Vagina (tissue), 2 donors: ENCODE data around the gene TTLL8. TPM values are rescaled to one million over a fixed set of nuclear protein-coding genes. Genes with fewer than 3 reads are reported as not detected.
A peak's percentile ranks its signal among the peaks of the same experiment; 100 is the strongest.

ENCODE experiments used
- DNase-seq, 2 donors: peaks; one replicate each; pipeline ENCODE4 v3.0.0-alpha.2; 2017; ENCODE audit errors: extremely low spot score in 2 of 2
- H3K27ac ChIP-seq: fragments of 200-600 bp; sonication (generic); one replicate; pipeline ENCODE4 v1.5.1; 2019
- H3K27me3 ChIP-seq: fragments of 200-600 bp; sonication (generic); one replicate; pipeline ENCODE4 v1.5.1; 2019
- H3K36me3 ChIP-seq, 2 donors: fragments of 200-600 bp; sonication (generic); one replicate each; pipeline ENCODE4 v1.5.1; 2017 to 2019
- H3K4me1 ChIP-seq: fragments of 200-600 bp; sonication (generic); one replicate; pipeline ENCODE4 v1.5.1; 2019
- H3K4me3 ChIP-seq, 2 donors: fragments of 200-600 bp; sonication (generic); 1 replicate in 1 of 2; 2 replicates in 1 of 2; pipeline ENCODE4 v1.5.1; 2016 to 2019
- H3K9me3 ChIP-seq: fragments of 200-600 bp; sonication (generic); one replicate; pipeline ENCODE4 v1.5.1; 2019
- CTCF ChIP-seq, 3 experiments: fragments of 450-650 bp in 2 of 3; fragments of 200-600 bp in 1 of 3; sonication (generic) in 1 of 3; IDR thresholded peaks; one replicate each; pipeline ENCODE4 v1.5.1; 2017 to 2019; ENCODE audit warnings: antibody characterized with exemption in 3 of 3, mild to moderate bottlenecking in 2 of 3, moderate library complexity in 2 of 3
- POLR2A ChIP-seq, 2 donors: fragments of 450-650 bp; IDR thresholded peaks; one replicate each; pipeline ENCODE4 v1.6.1; 2017; ENCODE audit warnings: antibody characterized with exemption in 2 of 2, mild to moderate bottlenecking in 2 of 2, moderate library complexity in 2 of 2
- POLR2AphosphoS5 ChIP-seq, 2 donors: sonication (generic); formaldehyde crosslinking; IDR thresholded peaks; one replicate each; pipeline ENCODE4 v1.9.0; 2017; ENCODE audit warnings: antibody characterized with exemption in 2 of 2, mild to moderate bottlenecking in 2 of 2, low read depth in 1 of 2; ENCODE audit not compliant: insufficient read depth in 1 of 2
- intact Hi-C: fragments of 100-400 bp; cut with DNase I; formaldehyde crosslinking; loops from one replicate; pipeline ENCODE4 v1.15.1; 2023
- total RNA-seq: library from RNA; depleted of rRNA; stranded (reverse); fragments of >200 nt; gene quantifications from one replicate; pipeline ENCODE4 v1.2.3, GENCODE V29; 2016

Gene TTLL8
- total RNA-seq, 1 donor from 2014 or later: not detected

- Histone ChIP-seq H3K27me3 (peaks cover 11% of the 10 kb centered on the region), H3K4me3 (no peak overlapping the region), H3K36me3 (no peaks in the 10 kb centered on the region), H3K9me3 (no peaks in the 10 kb centered on the region), H3K27ac (no peak overlapping the region), H3K4me1 (peaks cover 18% of the 10 kb centered on the region)
- no peak for DNase-seq
- intact Hi-C loops: no loop called here
- TF ChIP-seq POLR2A (IDR thresholded peaks at IDR 0.05): no peak
- TF ChIP-seq POLR2AphosphoS5 (IDR thresholded peaks at IDR 0.05; ENCODE audit: insufficient read depth in 1 of 2, low read depth in 1 of 2): no peak
- TF ChIP-seq CTCF (IDR thresholded peaks at IDR 0.05): no peak
Measured at GRCh38 chr22:50014655-50015401, 43.3 kb downstream of the TTLL8 start.

- Histone ChIP-seq H3K9me3 (no peaks in the 10 kb centered on the region), H3K27ac (no peak overlapping the region), H3K27me3 (peaks cover 11% of the 10 kb centered on the region), H3K36me3 (no peaks in the 10 kb centered on the region), H3K4me1 (peaks cover 18% of the 10 kb centered on the region), H3K4me3 (no peak overlapping the region)
- intact Hi-C loops: no loop called here
- TF ChIP-seq POLR2A (IDR thresholded peaks at IDR 0.05) (no peak), POLR2AphosphoS5 (IDR thresholded peaks at IDR 0.05; ENCODE audit: insufficient read depth in 1 of 2, low read depth in 1 of 2) (no peak), CTCF (IDR thresholded peaks at IDR 0.05) (no peak)
- peak in 1 of 2 donors; percentile 74 for DNase-seq
Measured at GRCh38 chr22:50014053-50014501, 44.0 kb downstream of the TTLL8 start.

- DNase-seq: peak in 1 of 2 donors; percentile 72
- no peaks in the 10 kb centered on the region for H3K9me3 ChIP-seq
- no peak within 1 kb of the TSS for H3K4me3 ChIP-seq
- H3K36me3 ChIP-seq: no peaks in the 10 kb centered on the region
- intact Hi-C loops: no loop called here
- peaks cover 18% of the 10 kb centered on the region for H3K4me1 ChIP-seq
- H3K27ac ChIP-seq: no peak within 1 kb of the TSS
- TF ChIP-seq POLR2AphosphoS5 (IDR thresholded peaks at IDR 0.05; ENCODE audit: insufficient read depth in 1 of 2, low read depth in 1 of 2) (no peak), POLR2A (IDR thresholded peaks at IDR 0.05) (no peak), CTCF (IDR thresholded peaks at IDR 0.05) (no peak)
- peaks cover 11% of the 10 kb centered on the region for H3K27me3 ChIP-seq
Measured at GRCh38 chr22:50012211-50013181, 45.6 kb downstream of the TTLL8 start, which contains the start of gene IL17REL. TSS of gene IL17REL (minus strand) at chr22:50012765. CDS start at chr22:50012646, 119 bp downstream.

- Histone ChIP-seq H3K36me3 (no peaks in the 10 kb centered on the region), H3K27me3 (peaks cover 11% of the 10 kb centered on the region), H3K27ac (no peak overlapping the region), H3K9me3 (no peaks in the 10 kb centered on the region), H3K4me3 (no peak overlapping the region), H3K4me1 (peaks cover 18% of the 10 kb centered on the region)
- intact Hi-C loops: no loop called here
- peak in 1 of 2 donors; percentile 58 for DNase-seq
- TF ChIP-seq POLR2A (IDR thresholded peaks at IDR 0.05) (no peak), POLR2AphosphoS5 (IDR thresholded peaks at IDR 0.05; ENCODE audit: insufficient read depth in 1 of 2, low read depth in 1 of 2) (no peak), CTCF (IDR thresholded peaks at IDR 0.05) (no peak)
Measured at GRCh38 chr22:50011447-50012210, 46.5 kb downstream of the TTLL8 start.
